Liver (tissue), 9 donors: Measurements from ENCODE around the gene DMC1. TPM values are rescaled to one million over a fixed set of nuclear protein-coding genes. Genes with fewer than 3 reads are reported as not detected.
A peak's percentile ranks its signal among the peaks of the same experiment; 100 is the strongest.

Source experiments
- DNase-seq: peaks from one replicate; pipeline ENCODE4 v3.0.0-alpha.2; 2017; ENCODE audit warnings: low spot score
- H3K27ac ChIP-seq, 2 donors: one replicate each; pipeline ENCODE4 v1.7.0; 2013; ENCODE audit warnings: inconsistent platforms in 2 of 2, low read length in 2 of 2, control low read depth in 1 of 2, low read depth in 1 of 2, mild to moderate bottlenecking in 1 of 2
- H3K27me3 ChIP-seq, 4 donors: one replicate each; pipeline versions ENCODE4 v1.6.1 to v1.7.0; 2013; ENCODE audit warnings: low read length in 3 of 4, inconsistent platforms in 1 of 4, mild to moderate bottlenecking in 1 of 4, moderate library complexity in 1 of 4; ENCODE audit not compliant: control insufficient read depth in 4 of 4, insufficient read depth in 4 of 4
- H3K36me3 ChIP-seq, 4 donors: one replicate each; pipeline versions ENCODE4 v1.6.1 to v1.7.0; 2013; ENCODE audit warnings: low read length in 3 of 4, mild to moderate bottlenecking in 3 of 4, low read depth in 1 of 4, moderate library complexity in 1 of 4; ENCODE audit not compliant: control insufficient read depth in 4 of 4, insufficient read depth in 3 of 4
- H3K4me1 ChIP-seq, 4 donors: one replicate each; pipeline versions ENCODE4 v1.6.1 to v1.7.0; 2013; ENCODE audit warnings: low read length in 3 of 4, mild to moderate bottlenecking in 3 of 4, moderate library complexity in 1 of 4; ENCODE audit not compliant: control insufficient read depth in 4 of 4, insufficient read depth in 4 of 4
- H3K4me3 ChIP-seq, 3 donors: one replicate each; pipeline versions ENCODE4 v1.6.1 to v1.7.0; 2013; ENCODE audit warnings: low read length in 3 of 3, control low read depth in 1 of 3, low read depth in 1 of 3, mild to moderate bottlenecking in 1 of 3
- H3K9ac ChIP-seq, 2 donors: one replicate each; pipeline ENCODE4 v1.7.0; 2013; ENCODE audit warnings: low read length in 2 of 2, mild to moderate bottlenecking in 2 of 2, moderate library complexity in 2 of 2, control low read depth in 1 of 2, low read depth in 1 of 2
- H3K9me3 ChIP-seq, 4 donors: one replicate each; pipeline versions ENCODE4 v1.6.1 to v1.7.0; 2013; ENCODE audit warnings: low read length in 3 of 4; ENCODE audit not compliant: control insufficient read depth in 4 of 4
- EGR1 ChIP-seq, 2 donors: IDR thresholded peaks; 2 replicates each; pipeline ENCODE4 v1.6.1; 2016 to 2018; ENCODE audit warnings: antibody characterized with exemption in 2 of 2, low read depth in 2 of 2
- FOXA1 ChIP-seq: IDR thresholded peaks from 2 replicates; pipeline ENCODE4 v1.6.1; 2016; ENCODE audit warnings: antibody characterized with exemption
- FOXA2 ChIP-seq: IDR thresholded peaks from 2 replicates; pipeline ENCODE4 v1.6.1; 2016; ENCODE audit warnings: antibody characterized with exemption
- GABPA ChIP-seq, 2 donors: IDR thresholded peaks in 1 of 2; conservative IDR thresholded peaks in 1 of 2; 2 replicates each; pipeline ENCODE4 v1.6.1; 2016; ENCODE audit warnings: antibody characterized with exemption in 2 of 2, mild to moderate bottlenecking in 1 of 2, moderate library complexity in 1 of 2
- HNF4A ChIP-seq, 2 donors: conservative IDR thresholded peaks; 2 replicates each; pipeline ENCODE4 v1.6.1; 2016; ENCODE audit warnings: antibody characterized with exemption in 2 of 2, mild to moderate bottlenecking in 2 of 2
- HNF4G ChIP-seq: IDR thresholded peaks from 2 replicates; pipeline ENCODE4 v1.6.1; 2016; ENCODE audit warnings: antibody characterized with exemption
- JUND ChIP-seq, 2 donors: IDR thresholded peaks; 2 replicates each; pipeline ENCODE4 v1.6.1; 2016; ENCODE audit warnings: antibody characterized with exemption in 2 of 2
- RAD21 ChIP-seq, 2 donors: IDR thresholded peaks; 2 replicates each; pipeline ENCODE4 v1.6.1; 2016; ENCODE audit warnings: antibody characterized with exemption in 2 of 2, mild to moderate bottlenecking in 2 of 2
- RXRA ChIP-seq, 2 donors: IDR thresholded peaks; 2 replicates each; pipeline ENCODE4 v1.6.1; 2017 to 2018; ENCODE audit warnings: antibody characterized with exemption in 2 of 2, mild to moderate bottlenecking in 1 of 2
- SP1 ChIP-seq: IDR thresholded peaks from 2 replicates; pipeline ENCODE4 v1.6.1; 2018; ENCODE audit warnings: antibody characterized with exemption, mild to moderate bottlenecking
- TAF1 ChIP-seq: conservative IDR thresholded peaks from 2 replicates; pipeline ENCODE4 v1.6.1; 2016; ENCODE audit warnings: antibody characterized with exemption, mild to moderate bottlenecking
- YY1 ChIP-seq: IDR thresholded peaks from 2 replicates; pipeline ENCODE4 v1.6.1; 2016; ENCODE audit warnings: antibody characterized with exemption, mild to moderate bottlenecking
- WGBS: extraction: QIAGEN DNeasy Blood & Tissue Kit; methylation state at CpG from one replicate; pipeline ENCODE4 v1.1.7; 2013; 5-methylcytosine and 5-hydroxymethylcytosine counted together
- polyA plus RNA-seq, 2 donors: library from polyadenylated mRNA; stranded (reverse) in 1 of 2; unstranded in 1 of 2; fragments of 200-250 nt in 1 of 2; fragments of >200 nt in 1 of 2; fragmentation: Nextera tagmentation in 1 of 2; extraction: Ambion mirVana in 1 of 2; gene quantifications; one replicate each; pipeline versions ENCODE4 v1.2.1 to v1.2.3, GENCODE V29; 2013 to 2015
- total RNA-seq, 2 donors: library from RNA; depleted of rRNA; stranded (reverse); fragments of >200 nt; gene quantifications; one replicate each; pipeline ENCODE4 v1.2.3, GENCODE V29; 2014
- TF ChIP-seq, protein P1 (sequence below): IDR thresholded peaks from 2 replicates; pipeline ENCODE4 v1.6.1; 2016; ENCODE audit warnings: antibody characterized with exemption, mild to moderate bottlenecking
- TF ChIP-seq, protein P2 (sequence below): IDR thresholded peaks from 2 replicates; pipeline ENCODE4 v1.6.1; 2016; ENCODE audit warnings: antibody characterized with exemption
- TF ChIP-seq, protein P3 (sequence below): fragments of 150-350 bp; IDR thresholded peaks from 2 replicates; pipeline ENCODE4 v1.5.1; 2017; ENCODE audit warnings: improper control_type of control experiment, low read depth, low read length; ENCODE audit not compliant: missing input control
- TF ChIP-seq, protein P4 (sequence below): IDR thresholded peaks from 2 replicates; pipeline ENCODE4 v1.6.1; 2016; ENCODE audit warnings: antibody characterized with exemption
- donor health status: healthy.
- donor health status: healthy.
- donor health status: healthy.
- donor health status: healthy.
- donor health status: healthy.

DMC1 gene
- total and polyA plus RNA-seq, 4 donors: 0.25 to 6.8 (median 1.1) TPM; not detected in 1

DNA sequence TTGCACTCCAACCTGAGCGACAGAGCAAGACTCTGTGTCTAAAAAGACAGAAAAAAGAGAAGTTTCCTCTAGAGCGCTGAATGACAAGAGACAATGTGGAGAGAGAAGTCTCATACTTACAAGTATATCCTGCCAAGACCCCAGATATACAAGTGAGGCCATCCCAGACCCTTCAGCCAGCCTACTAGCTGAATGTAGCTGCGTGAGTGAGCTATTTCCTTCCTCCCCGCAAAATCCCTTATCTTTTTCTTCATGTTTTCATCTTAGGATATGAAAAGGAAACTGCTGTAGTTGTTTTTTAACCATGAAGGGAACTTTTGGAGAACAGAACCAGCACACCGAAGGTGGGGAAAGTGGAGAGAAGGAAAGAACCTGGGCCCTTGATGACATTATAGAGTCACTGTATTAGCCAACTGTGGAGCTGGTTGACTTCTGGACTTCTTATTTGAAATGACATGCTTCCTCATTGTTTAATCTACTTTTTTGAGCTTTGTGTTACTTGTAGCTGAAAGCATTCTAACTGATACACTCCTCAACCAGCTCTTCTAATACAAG lies 59.5 kb downstream of the DMC1 start:
- no peak overlapping the region for H3K9ac ChIP-seq
- 85% methylated on average over 5 of the region's 5 CpGs for WGBS

DNA sequence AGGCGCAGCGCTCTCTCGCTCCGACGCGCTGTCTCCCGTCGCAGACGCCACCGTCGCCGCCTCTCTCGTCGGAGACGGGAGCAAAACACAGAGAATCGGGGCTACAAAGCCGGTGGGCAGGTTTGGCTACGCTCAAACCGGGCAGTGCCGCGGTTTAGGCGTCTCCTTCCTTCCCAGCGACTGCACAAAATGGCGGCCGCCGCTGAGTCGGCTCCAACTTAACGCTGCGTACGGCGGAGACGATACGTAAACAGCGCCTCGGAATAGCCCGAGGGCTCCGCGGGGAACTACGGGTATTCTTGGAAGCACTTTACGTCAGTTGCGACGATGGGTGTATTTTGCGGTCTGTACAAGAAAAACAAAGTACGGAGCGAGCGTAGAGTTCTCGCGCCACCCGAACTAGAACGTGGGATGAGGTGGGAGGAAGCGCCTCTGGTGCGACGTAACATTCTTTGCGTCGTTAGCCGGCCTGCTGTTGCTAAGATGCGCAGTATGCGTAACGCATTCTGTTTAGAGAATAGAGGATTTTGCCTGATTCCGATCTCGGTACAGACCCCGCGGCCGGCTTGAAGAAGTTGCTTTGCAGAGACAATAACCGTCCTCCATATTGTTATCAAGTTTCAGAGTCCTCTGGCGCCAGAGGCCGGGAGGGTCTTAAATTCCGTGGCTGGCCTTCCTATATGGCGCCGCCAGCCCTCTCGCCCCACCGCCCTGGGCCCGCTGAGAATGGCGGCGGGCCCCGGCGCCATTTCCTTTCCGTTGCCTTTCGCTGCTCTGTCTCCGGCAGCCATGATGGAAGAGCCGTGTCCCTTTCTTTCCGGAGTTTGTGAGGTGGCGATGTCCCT lies 63.6 kb downstream of the DMC1 start, which contains the start of gene DDX17:
TSS of gene DDX17 (minus strand) at position 194 of the 845 bp plus-strand sequence.
- peak within 1 kb of the TSS; percentile 97 to 98 for H3K9ac ChIP-seq
- peaks cover 0 to 3% (median 1%) of the 10 kb centered on the region in 4 donors for H3K36me3 ChIP-seq
- H3K9me3 ChIP-seq: no peaks in the 10 kb centered on the region
- peak; percentile 94 for DNase-seq
- H3K27me3 ChIP-seq: no peaks in the 10 kb centered on the region
- H3K27ac ChIP-seq: peak within 1 kb of the TSS; percentile 100
- H3K4me3 ChIP-seq: peak within 1 kb of the TSS; percentile 65 to 87 (median 85)
- WGBS: 3% methylated on average over 83 of the region's 83 CpGs
- peaks cover 3 to 44% (median 13%) of the 10 kb centered on the region in 4 donors for H3K4me1 ChIP-seq
- TF ChIP-seq FOXA2 (peak; percentile 9), SP1 (no peak), HNF4A (conservative IDR thresholded peaks at IDR 0.05) (no peak), RXRA (IDR thresholded peaks at IDR 0.05) (peak in 1 of 2 donors; percentile 7), JUND (IDR thresholded peaks at IDR 0.05) (no peak), EGR1 (IDR thresholded peaks at IDR 0.05; ENCODE audit: low read depth in 2 of 2) (peak; percentile 99 to 100), FOXA1 (no peak), RAD21 (IDR thresholded peaks at IDR 0.05) (peak in 1 of 2 donors; percentile 17), GABPA (IDR thresholded peaks at IDR 0.05 in 1 of 2, conservative IDR thresholded peaks at IDR 0.05 in 1 of 2) (no peak)
- TF ChIP-seq, protein P1, sequence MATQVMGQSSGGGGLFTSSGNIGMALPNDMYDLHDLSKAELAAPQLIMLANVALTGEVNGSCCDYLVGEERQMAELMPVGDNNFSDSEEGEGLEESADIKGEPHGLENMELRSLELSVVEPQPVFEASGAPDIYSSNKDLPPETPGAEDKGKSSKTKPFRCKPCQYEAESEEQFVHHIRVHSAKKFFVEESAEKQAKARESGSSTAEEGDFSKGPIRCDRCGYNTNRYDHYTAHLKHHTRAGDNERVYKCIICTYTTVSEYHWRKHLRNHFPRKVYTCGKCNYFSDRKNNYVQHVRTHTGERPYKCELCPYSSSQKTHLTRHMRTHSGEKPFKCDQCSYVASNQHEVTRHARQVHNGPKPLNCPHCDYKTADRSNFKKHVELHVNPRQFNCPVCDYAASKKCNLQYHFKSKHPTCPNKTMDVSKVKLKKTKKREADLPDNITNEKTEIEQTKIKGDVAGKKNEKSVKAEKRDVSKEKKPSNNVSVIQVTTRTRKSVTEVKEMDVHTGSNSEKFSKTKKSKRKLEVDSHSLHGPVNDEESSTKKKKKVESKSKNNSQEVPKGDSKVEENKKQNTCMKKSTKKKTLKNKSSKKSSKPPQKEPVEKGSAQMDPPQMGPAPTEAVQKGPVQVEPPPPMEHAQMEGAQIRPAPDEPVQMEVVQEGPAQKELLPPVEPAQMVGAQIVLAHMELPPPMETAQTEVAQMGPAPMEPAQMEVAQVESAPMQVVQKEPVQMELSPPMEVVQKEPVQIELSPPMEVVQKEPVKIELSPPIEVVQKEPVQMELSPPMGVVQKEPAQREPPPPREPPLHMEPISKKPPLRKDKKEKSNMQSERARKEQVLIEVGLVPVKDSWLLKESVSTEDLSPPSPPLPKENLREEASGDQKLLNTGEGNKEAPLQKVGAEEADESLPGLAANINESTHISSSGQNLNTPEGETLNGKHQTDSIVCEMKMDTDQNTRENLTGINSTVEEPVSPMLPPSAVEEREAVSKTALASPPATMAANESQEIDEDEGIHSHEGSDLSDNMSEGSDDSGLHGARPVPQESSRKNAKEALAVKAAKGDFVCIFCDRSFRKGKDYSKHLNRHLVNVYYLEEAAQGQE: peak; percentile 76
- TF ChIP-seq, protein P2, sequence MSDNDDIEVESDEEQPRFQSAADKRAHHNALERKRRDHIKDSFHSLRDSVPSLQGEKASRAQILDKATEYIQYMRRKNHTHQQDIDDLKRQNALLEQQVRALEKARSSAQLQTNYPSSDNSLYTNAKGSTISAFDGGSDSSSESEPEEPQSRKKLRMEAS: no peak

More for the DNA sequence above, 59.5 kb downstream of the DMC1 start:
- no peaks in the 10 kb centered on the region for H3K27me3 ChIP-seq
- no peak overlapping the region for H3K4me3 ChIP-seq
- no peaks in the 10 kb centered on the region for H3K9me3 ChIP-seq
- DNase-seq: no peak
- peaks cover 0 to 15% (median 0%) of the 10 kb centered on the region in 4 donors for H3K4me1 ChIP-seq
- H3K27ac ChIP-seq: no peak overlapping the region
- no peaks in the 10 kb centered on the region for H3K36me3 ChIP-seq
- TF ChIP-seq SP1 (no peak), RXRA (IDR thresholded peaks at IDR 0.05) (no peak), EGR1 (IDR thresholded peaks at IDR 0.05; ENCODE audit: low read depth in 2 of 2) (no peak), RAD21 (IDR thresholded peaks at IDR 0.05) (no peak), HNF4G (no peak), HNF4A (conservative IDR thresholded peaks at IDR 0.05) (no peak), FOXA1 (no peak), TAF1 (no peak), YY1 (no peak)
- TF ChIP-seq, protein P2: no peak
- TF ChIP-seq, protein P3, sequence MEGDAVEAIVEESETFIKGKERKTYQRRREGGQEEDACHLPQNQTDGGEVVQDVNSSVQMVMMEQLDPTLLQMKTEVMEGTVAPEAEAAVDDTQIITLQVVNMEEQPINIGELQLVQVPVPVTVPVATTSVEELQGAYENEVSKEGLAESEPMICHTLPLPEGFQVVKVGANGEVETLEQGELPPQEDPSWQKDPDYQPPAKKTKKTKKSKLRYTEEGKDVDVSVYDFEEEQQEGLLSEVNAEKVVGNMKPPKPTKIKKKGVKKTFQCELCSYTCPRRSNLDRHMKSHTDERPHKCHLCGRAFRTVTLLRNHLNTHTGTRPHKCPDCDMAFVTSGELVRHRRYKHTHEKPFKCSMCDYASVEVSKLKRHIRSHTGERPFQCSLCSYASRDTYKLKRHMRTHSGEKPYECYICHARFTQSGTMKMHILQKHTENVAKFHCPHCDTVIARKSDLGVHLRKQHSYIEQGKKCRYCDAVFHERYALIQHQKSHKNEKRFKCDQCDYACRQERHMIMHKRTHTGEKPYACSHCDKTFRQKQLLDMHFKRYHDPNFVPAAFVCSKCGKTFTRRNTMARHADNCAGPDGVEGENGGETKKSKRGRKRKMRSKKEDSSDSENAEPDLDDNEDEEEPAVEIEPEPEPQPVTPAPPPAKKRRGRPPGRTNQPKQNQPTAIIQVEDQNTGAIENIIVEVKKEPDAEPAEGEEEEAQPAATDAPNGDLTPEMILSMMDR: no peak
- TF ChIP-seq, protein P4, sequence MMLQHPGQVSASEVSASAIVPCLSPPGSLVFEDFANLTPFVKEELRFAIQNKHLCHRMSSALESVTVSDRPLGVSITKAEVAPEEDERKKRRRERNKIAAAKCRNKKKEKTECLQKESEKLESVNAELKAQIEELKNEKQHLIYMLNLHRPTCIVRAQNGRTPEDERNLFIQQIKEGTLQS: no peak
- TF ChIP-seq, protein P1: no peak
